Kidney (tissue), 14 donors: ENCODE measurements around the gene SUGP2. TPM values are rescaled to one million over a fixed set of nuclear protein-coding genes. Genes with fewer than 3 reads are reported as not detected.

Source experiments
- DNase-seq, 5 donors: peaks; one replicate each; pipeline ENCODE4 v3.0.0-alpha.2; 2013 to 2020
- FAIRE-seq: peaks from 2 replicates; lab custom pipeline; 2012; peaks lifted over from hg19 to GRCh38; lab: Jason Lieb, UNC
- H3K27ac ChIP-seq, 2 donors: one replicate each; pipeline ENCODE4 v1.7.0; 2013; ENCODE audit warnings: low read depth in 2 of 2, low read length in 2 of 2, inconsistent platforms in 1 of 2
- H3K27me3 ChIP-seq: one replicate; pipeline ENCODE4 v1.7.1; 2013; ENCODE audit warnings: low read length, inconsistent platforms; ENCODE audit not compliant: control insufficient read depth, insufficient read depth
- H3K36me3 ChIP-seq, 3 donors: one replicate each; pipeline versions ENCODE4 v1.7.0 to v1.7.1; 2013; ENCODE audit warnings: low read length in 3 of 3, control low read depth in 1 of 3, inconsistent platforms in 1 of 3; ENCODE audit not compliant: insufficient read depth in 3 of 3, control insufficient read depth in 2 of 3
- H3K4me1 ChIP-seq, 3 donors: one replicate each; pipeline versions ENCODE4 v1.7.0 to v1.7.1; 2013; ENCODE audit warnings: low read length in 3 of 3, inconsistent platforms in 1 of 3, low read depth in 1 of 3; ENCODE audit not compliant: control insufficient read depth in 2 of 3, insufficient read depth in 2 of 3
- H3K4me3 ChIP-seq, 3 donors: one replicate each; pipeline versions ENCODE4 v1.7.0 to v1.8.1; 2013; ENCODE audit warnings: low read length in 3 of 3, control low read depth in 1 of 3, inconsistent platforms in 1 of 3
- H3K9ac ChIP-seq, 3 donors: one replicate each; pipeline versions ENCODE4 v1.7.0 to v1.7.1; 2013; ENCODE audit warnings: low read length in 3 of 3, control low read depth in 1 of 3, inconsistent platforms in 1 of 3
- H3K9me3 ChIP-seq, 3 donors: one replicate each; pipeline versions ENCODE4 v1.7.0 to v1.7.1; 2013; ENCODE audit warnings: low read length in 3 of 3, control low read depth in 1 of 3, inconsistent platforms in 1 of 3; ENCODE audit not compliant: control insufficient read depth in 2 of 3, insufficient read depth in 1 of 3
- intact Hi-C: fragments of 100-400 bp; cut with DNase I; formaldehyde crosslinking; loops from one replicate; pipeline ENCODE4 v1.11.1; 2022
- polyA plus RNA-seq: library from polyadenylated mRNA; stranded (reverse); fragments of 350-450 nt; fragmentation: Illumina TruSeq; extraction: RNeasy Lipid Tissue Mini Kit (QIAGEN cat#74804); gene quantifications from one replicate; pipeline ENCODE4 v1.2.3, GENCODE V29; 2014; ENCODE audit warnings: low read depth, low replicate concordance; ENCODE audit not compliant: insufficient read depth
- total RNA-seq: library from RNA; stranded (reverse); fragmentation: NEBNext Ultra II Directional; extraction: Animal tissue kit (Norgen Biotek cat#: 25700); gene quantifications from one replicate; pipeline ENCODE4 v1.2.1, GENCODE V29; 2021
- TF ChIP-seq, protein P1 (sequence below): IDR thresholded peaks from 3 replicates; pipeline ENCODE4 v1.5.1; 2012; ENCODE audit warnings: mild to moderate bottlenecking, moderate library complexity, borderline replicate concordance; ENCODE audit not compliant: insufficient read depth; ENCODE audit errors: extremely low read depth
- donor health status: control.
- donor health status: control.
- donor health status: control.
- donor health status: control.
- donor health status: control.
- donor health status: DM: yes; HTN: yes; CAD: no.
- donor health status: Normal renal cell carcinoma (clear cell type).

Gene SUGP2
- total and polyA plus RNA-seq, 2 donors from 2014 or later: 47.5 to 74.1 TPM

DNA sequence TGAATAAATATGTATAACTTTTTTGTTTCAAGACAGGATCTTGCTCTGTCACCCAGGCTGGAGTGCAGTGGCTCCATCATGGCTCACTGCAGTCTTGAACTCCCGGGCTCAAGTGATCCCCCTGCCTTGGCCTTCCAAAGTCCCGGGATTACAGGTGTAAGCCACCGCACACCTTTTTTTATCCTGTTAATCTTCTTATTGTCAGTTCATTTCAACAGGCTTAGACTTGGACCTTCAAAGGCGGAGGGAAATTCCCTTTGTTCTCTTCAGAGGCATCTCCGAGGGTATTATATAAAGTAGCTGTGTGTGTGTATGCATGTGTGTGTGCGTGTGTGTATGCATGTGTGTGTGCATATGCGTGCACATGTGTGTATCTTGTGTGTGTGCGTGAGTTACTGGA lies 35.0 kb downstream of the SUGP2 start:
- no peaks in the 10 kb centered on the region for H3K27me3 ChIP-seq
- H3K9me3 ChIP-seq: no peaks in the 10 kb centered on the region
- FAIRE-seq (no peak), DNase-seq (no peak)
- intact Hi-C loops: no loop called here
- peaks cover 0 to 6% (median 4%) of the 10 kb centered on the region in 3 donors for H3K4me1 ChIP-seq
- H3K36me3 ChIP-seq: peaks cover 2 to 30% (median 30%) of the 10 kb centered on the region in 3 donors
- no peak overlapping the region for H3K4me3 ChIP-seq
- H3K9ac ChIP-seq: no peak overlapping the region
- H3K27ac ChIP-seq: no peak overlapping the region
- TF ChIP-seq, protein P1, sequence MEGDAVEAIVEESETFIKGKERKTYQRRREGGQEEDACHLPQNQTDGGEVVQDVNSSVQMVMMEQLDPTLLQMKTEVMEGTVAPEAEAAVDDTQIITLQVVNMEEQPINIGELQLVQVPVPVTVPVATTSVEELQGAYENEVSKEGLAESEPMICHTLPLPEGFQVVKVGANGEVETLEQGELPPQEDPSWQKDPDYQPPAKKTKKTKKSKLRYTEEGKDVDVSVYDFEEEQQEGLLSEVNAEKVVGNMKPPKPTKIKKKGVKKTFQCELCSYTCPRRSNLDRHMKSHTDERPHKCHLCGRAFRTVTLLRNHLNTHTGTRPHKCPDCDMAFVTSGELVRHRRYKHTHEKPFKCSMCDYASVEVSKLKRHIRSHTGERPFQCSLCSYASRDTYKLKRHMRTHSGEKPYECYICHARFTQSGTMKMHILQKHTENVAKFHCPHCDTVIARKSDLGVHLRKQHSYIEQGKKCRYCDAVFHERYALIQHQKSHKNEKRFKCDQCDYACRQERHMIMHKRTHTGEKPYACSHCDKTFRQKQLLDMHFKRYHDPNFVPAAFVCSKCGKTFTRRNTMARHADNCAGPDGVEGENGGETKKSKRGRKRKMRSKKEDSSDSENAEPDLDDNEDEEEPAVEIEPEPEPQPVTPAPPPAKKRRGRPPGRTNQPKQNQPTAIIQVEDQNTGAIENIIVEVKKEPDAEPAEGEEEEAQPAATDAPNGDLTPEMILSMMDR: no peak

DNA sequence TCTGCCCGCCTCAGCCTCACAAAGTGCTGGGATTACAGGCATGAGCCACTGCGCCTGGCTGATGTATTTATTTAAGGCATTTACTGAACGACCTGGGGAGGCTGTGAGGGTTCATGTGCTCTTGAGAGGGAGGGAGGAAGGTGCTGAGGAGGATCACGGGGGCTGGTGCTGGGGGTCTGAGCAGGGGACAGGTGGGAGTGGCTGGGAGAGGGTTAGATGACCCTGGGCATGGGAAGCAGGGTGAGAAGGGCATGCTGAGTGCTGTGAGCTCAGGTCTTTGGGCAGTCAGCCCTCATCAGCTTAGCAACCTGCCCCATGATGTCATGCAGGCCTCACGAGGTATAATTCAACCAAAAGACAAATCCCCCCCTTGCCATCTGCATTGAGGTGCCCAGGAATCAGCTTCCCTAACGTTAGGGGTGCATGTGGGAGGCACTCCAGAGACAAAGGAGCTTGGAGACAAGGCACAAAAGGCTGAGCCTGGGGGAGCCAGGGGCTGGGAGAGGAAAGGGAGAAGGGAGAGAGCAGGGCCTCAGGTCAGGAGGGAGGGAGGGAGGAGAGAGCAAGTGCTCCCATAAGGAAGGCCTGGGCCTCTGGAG lies 36.4 kb downstream of the SUGP2 start:
- TF ChIP-seq, protein P1: no peak
- intact Hi-C loops: no loop called here
- no peak for FAIRE-seq
- no peak overlapping the region for H3K9ac ChIP-seq
- H3K4me1 ChIP-seq: peaks cover 0 to 6% (median 4%) of the 10 kb centered on the region in 3 donors
- peak in 1 of 5 donors; percentile 17 for DNase-seq
- H3K27me3 ChIP-seq: no peaks in the 10 kb centered on the region
- H3K9me3 ChIP-seq: no peaks in the 10 kb centered on the region
- peaks cover 0 to 34% (median 26%) of the 10 kb centered on the region in 3 donors for H3K36me3 ChIP-seq
- H3K27ac ChIP-seq: no peak overlapping the region
- H3K4me3 ChIP-seq: no peak overlapping the region

DNA sequence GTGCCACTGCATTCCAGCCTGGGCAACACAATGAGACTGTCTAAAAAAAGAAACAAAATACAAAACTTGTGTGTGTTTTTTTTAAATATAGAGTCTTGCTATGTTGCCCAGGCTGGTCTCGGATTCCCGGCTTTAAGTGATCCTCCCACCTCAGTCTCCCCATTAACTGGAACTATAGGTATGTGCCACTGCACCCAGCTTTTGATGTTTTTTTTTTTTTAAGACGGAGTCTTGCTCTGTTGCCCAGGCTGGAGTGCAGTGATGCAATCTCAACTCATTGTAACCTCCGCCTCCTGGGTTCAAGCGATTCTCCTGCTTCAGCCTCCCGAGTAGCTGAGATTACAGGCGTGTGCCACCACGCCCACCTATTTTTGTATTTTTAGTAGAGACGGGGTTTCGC lies 37.0 kb downstream of the SUGP2 start:
- no peaks in the 10 kb centered on the region for H3K9me3 ChIP-seq
- no peak overlapping the region for H3K9ac ChIP-seq
- FAIRE-seq: no peak
- no peak overlapping the region for H3K4me3 ChIP-seq
- H3K27ac ChIP-seq: no peak overlapping the region
- TF ChIP-seq, protein P1: no peak
- peaks cover 0 to 6% (median 4%) of the 10 kb centered on the region in 3 donors for H3K4me1 ChIP-seq
- no peaks in the 10 kb centered on the region for H3K27me3 ChIP-seq
- DNase-seq: no peak
- intact Hi-C loops: no loop called here
- H3K36me3 ChIP-seq: peaks cover 0 to 32% (median 22%) of the 10 kb centered on the region in 3 donors

DNA sequence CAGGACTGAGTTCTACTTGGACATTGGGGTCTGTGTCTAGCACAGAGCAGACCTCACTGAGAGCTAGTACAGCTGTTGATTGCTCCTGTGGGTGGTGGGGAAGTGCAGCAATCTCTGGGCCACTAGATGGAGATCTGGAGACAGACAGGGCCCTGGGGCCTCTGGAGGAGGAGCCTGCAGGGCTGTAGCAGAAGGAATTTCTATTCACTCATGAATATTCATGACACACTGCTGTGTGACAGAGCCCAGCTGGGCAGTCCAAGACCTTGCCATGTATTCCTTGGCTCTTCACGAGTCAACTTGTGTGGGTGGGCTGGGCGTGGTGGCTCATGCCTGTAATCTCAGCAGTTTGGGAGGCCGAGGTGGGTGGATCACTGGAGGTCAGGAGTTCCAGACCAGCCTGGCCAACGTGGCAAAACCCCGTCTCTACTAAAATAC lies 37.5 kb downstream of the SUGP2 start:
- Histone ChIP-seq H3K9me3 (no peaks in the 10 kb centered on the region), H3K27ac (no peak overlapping the region), H3K4me1 (peaks cover 0 to 6% (median 4%) of the 10 kb centered on the region in 3 donors), H3K36me3 (peaks cover 0 to 29% (median 19%) of the 10 kb centered on the region in 3 donors), H3K27me3 (no peaks in the 10 kb centered on the region), H3K4me3 (no peak overlapping the region), H3K9ac (peak overlapping the region in 1 of 3 donors; percentile 3)
- DNase-seq (peak; percentile 84 to 95 (median 91)), FAIRE-seq (no peak)
- TF ChIP-seq, protein P1: peak; percentile 56
- intact Hi-C loops: no loop called here
